HEK293 (cell line): ENCODE measurements around the gene FOXO1.

Experiments
- CTCF ChIA-PET: fragments of 350-600 bp; formaldehyde crosslinking; extraction: SDS; loops from one replicate; lab custom pipeline; 2021; ENCODE audit warnings: antibody characterized with exemption; lab: Yijun Ruan, JAX
- POLR2A ChIA-PET: fragments of 300-600 bp; formaldehyde crosslinking; extraction: SDS; loops from one replicate; lab custom pipeline; 2020; ENCODE audit warnings: antibody characterized with exemption, inconsistent platforms; lab: Yijun Ruan, JAX
- H3K27ac ChIP-seq: fragments of 200-500 bp; sonication (Bioruptor generic); 2 replicates; pipeline ENCODE4 v1.5.1; 2014; ENCODE audit warnings: low read depth, low read length, control low read depth, inconsistent platforms; ENCODE audit errors: extremely low read depth
- H3K36me3 ChIP-seq, 2 experiments: fragments of 200-500 bp in 1 of 2; sonication (Bioruptor generic) in 1 of 2; 1 replicate in 1 of 2; 2 replicates in 1 of 2; pipeline ENCODE4 v1.5.1; 2014 to 2017; ENCODE audit warnings: inconsistent platforms in 2 of 2, low read length in 2 of 2; ENCODE audit not compliant: control insufficient read depth in 2 of 2, insufficient read depth in 1 of 2
- H3K4me1 ChIP-seq: fragments of 200-500 bp; sonication (Bioruptor generic); 2 replicates; pipeline ENCODE4 v1.5.1; 2014; ENCODE audit warnings: mild to moderate bottlenecking, low read length, inconsistent platforms; ENCODE audit not compliant: control insufficient read depth, insufficient read depth
- H3K4me3 ChIP-seq: 2 replicates; pipeline ENCODE4 v1.5.1; 2011; ENCODE audit warnings: low read depth, mild to moderate bottlenecking, control low read depth, low read length, moderate library complexity
- H3K9me3 ChIP-seq: fragments of 200-500 bp; sonication (Bioruptor generic); 2 replicates; pipeline ENCODE4 v1.5.1; 2014; ENCODE audit warnings: low read depth, low read length, inconsistent platforms; ENCODE audit not compliant: control insufficient read depth, insufficient read depth
- HOXD13 ChIP-seq: sonication (generic); formaldehyde crosslinking; IDR thresholded peaks from 2 replicates; pipeline ENCODE4 v1.8.0; 2022; ENCODE audit warnings: missing genetic modification reagents, borderline replicate concordance
- IKZF3 ChIP-seq: fragments of 450-650 bp; IDR thresholded peaks from 2 replicates; pipeline ENCODE4 v1.5.0; 2018; ENCODE audit warnings: missing biosample characterization, mild to moderate bottlenecking, missing genetic modification characterization, moderate library complexity
- KLF7 ChIP-seq: fragments of 450-650 bp; formaldehyde crosslinking; IDR thresholded peaks from 2 replicates; pipeline ENCODE4 v1.5.1; 2016; ENCODE audit warnings: missing biosample characterization, missing genetic modification characterization, borderline replicate concordance
- MEIS1 ChIP-seq: sonication (generic); formaldehyde crosslinking; IDR thresholded peaks from 2 replicates; pipeline ENCODE4 v1.8.1; 2022; ENCODE audit warnings: missing genetic modification reagents, mild to moderate bottlenecking, borderline replicate concordance
- PBX3 ChIP-seq: sonication (generic); formaldehyde crosslinking; IDR thresholded peaks from 2 replicates; pipeline ENCODE4 v1.8.1; 2022; ENCODE audit warnings: mild to moderate bottlenecking, moderate library complexity, missing genetic modification reagents
- SETDB1 ChIP-seq: IDR thresholded peaks from one replicate; pipeline ENCODE4 v1.6.1; 2017; ENCODE audit warnings: mild to moderate bottlenecking, low read length, moderate library complexity, mixed read lengths; ENCODE audit not compliant: insufficient read length
- ZNF157 ChIP-seq: fragments of 450-650 bp; formaldehyde crosslinking; IDR thresholded peaks from 2 replicates; pipeline ENCODE4 v1.5.1; 2016; ENCODE audit warnings: missing biosample characterization, missing genetic modification characterization
- ZNF292 ChIP-seq: fragments of 450-650 bp; formaldehyde crosslinking; IDR thresholded peaks from 2 replicates; pipeline ENCODE4 v1.5.1; 2016; ENCODE audit warnings: low read depth, missing biosample characterization, missing genetic modification characterization, borderline replicate concordance
- ZNF324 ChIP-seq: fragments of 450-650 bp; formaldehyde crosslinking; IDR thresholded peaks from 2 replicates; pipeline ENCODE4 v1.5.1; 2016; ENCODE audit warnings: missing biosample characterization, missing genetic modification characterization
- ZNF426 ChIP-seq: fragments of 450-650 bp; formaldehyde crosslinking; IDR thresholded peaks from 2 replicates; pipeline ENCODE4 v1.5.1; 2017; ENCODE audit warnings: missing biosample characterization, missing genetic modification characterization, mild to moderate bottlenecking, inconsistent platforms, moderate library complexity
- ZNF529 ChIP-seq: fragments of 450-650 bp; formaldehyde crosslinking; IDR thresholded peaks from 2 replicates; pipeline ENCODE4 v1.5.1; 2017; ENCODE audit warnings: missing genetic modification characterization, missing biosample characterization; ENCODE audit not compliant: insufficient replicate concordance
- ZNF76 ChIP-seq: fragments of 450-650 bp; formaldehyde crosslinking; IDR thresholded peaks from 2 replicates; pipeline ENCODE4; 2016; ENCODE audit warnings: low read depth, missing biosample characterization, missing genetic modification characterization, borderline replicate concordance
- TF ChIP-seq, protein P1 (sequence below): fragments of 450-650 bp; formaldehyde crosslinking; IDR thresholded peaks from 2 replicates; pipeline ENCODE4 v1.5.1; 2017; ENCODE audit warnings: missing biosample characterization, missing genetic modification characterization
- TF ChIP-seq, protein P2 (sequence below): fragments of 450-650 bp; formaldehyde crosslinking; IDR thresholded peaks from 2 replicates; pipeline ENCODE4 v1.5.1; 2016; ENCODE audit warnings: missing biosample characterization, missing genetic modification characterization, low read depth
- TF ChIP-seq, protein P3 (sequence below): fragments of 450-650 bp; formaldehyde crosslinking; IDR thresholded peaks from 2 replicates; pipeline ENCODE4 v1.5.1; 2017; ENCODE audit warnings: missing biosample characterization, mild to moderate bottlenecking, missing genetic modification characterization, moderate library complexity

FOXO1 gene

GRCh38 chr13:40522282-40522681 lies 144.2 kb downstream of the FOXO1 start (continued):
- TF ChIP-seq, protein P1, sequence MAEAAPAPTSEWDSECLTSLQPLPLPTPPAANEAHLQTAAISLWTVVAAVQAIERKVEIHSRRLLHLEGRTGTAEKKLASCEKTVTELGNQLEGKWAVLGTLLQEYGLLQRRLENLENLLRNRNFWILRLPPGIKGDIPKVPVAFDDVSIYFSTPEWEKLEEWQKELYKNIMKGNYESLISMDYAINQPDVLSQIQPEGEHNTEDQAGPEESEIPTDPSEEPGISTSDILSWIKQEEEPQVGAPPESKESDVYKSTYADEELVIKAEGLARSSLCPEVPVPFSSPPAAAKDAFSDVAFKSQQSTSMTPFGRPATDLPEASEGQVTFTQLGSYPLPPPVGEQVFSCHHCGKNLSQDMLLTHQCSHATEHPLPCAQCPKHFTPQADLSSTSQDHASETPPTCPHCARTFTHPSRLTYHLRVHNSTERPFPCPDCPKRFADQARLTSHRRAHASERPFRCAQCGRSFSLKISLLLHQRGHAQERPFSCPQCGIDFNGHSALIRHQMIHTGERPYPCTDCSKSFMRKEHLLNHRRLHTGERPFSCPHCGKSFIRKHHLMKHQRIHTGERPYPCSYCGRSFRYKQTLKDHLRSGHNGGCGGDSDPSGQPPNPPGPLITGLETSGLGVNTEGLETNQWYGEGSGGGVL, result no peak
- TF ChIP-seq KLF7 (tag by site-specific recombination) (no peak), ZNF157 (no peak), PBX3 (CRISPR knock-in tag) (no peak), ZNF529 (tag by site-specific recombination) (no peak)
- TF ChIP-seq, protein P2, sequence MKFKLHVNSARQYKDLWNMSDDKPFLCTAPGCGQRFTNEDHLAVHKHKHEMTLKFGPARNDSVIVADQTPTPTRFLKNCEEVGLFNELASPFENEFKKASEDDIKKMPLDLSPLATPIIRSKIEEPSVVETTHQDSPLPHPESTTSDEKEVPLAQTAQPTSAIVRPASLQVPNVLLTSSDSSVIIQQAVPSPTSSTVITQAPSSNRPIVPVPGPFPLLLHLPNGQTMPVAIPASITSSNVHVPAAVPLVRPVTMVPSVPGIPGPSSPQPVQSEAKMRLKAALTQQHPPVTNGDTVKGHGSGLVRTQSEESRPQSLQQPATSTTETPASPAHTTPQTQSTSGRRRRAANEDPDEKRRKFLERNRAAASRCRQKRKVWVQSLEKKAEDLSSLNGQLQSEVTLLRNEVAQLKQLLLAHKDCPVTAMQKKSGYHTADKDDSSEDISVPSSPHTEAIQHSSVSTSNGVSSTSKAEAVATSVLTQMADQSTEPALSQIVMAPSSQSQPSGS (tag by site-specific recombination), result no peak
- TF ChIP-seq, all 188 proteins: peak for 0

DNA sequence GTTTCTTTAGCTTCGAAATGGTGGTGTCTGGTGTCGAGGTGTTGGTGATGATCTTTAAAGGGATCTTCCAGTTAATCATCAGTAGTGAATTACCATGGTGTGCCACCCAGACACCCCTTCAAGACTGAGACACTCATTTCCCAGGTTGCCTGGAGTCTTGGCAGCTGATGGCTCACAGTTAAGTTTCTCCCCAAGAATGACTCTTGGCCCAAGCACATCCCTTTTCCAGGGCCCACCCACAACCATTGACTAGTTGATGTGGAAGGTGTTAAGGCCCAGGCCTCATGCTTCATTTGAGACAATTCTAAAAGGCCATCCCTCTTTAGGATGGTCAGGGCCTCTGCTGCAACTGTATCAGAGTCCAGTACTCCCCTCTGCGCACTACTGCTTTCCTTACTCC lies 145.5 kb downstream of the FOXO1 start:
- POLR2A ChIA-PET, result no interaction called here
- no peak overlapping the region for H3K27ac ChIP-seq
- H3K36me3 ChIP-seq, result no peaks in the 10 kb centered on the region
- H3K4me1 ChIP-seq, result no peaks in the 10 kb centered on the region
- no peak for TF ChIP-seq SETDB1
- TF ChIP-seq ZNF426 (tag by site-specific recombination), result no peak
- TF ChIP-seq ZNF324, result no peak
- no peak for TF ChIP-seq HOXD13
- no peak for TF ChIP-seq ZNF292 (tag by site-specific recombination)
- TF ChIP-seq ZNF76 (tag by site-specific recombination), result no peak
- TF ChIP-seq IKZF3 (tag by site-specific recombination), result no peak
- H3K4me3 ChIP-seq, result no peak overlapping the region
- H3K9me3 ChIP-seq, result no peaks in the 10 kb centered on the region
- CTCF ChIA-PET, result no interaction called here

DNA sequence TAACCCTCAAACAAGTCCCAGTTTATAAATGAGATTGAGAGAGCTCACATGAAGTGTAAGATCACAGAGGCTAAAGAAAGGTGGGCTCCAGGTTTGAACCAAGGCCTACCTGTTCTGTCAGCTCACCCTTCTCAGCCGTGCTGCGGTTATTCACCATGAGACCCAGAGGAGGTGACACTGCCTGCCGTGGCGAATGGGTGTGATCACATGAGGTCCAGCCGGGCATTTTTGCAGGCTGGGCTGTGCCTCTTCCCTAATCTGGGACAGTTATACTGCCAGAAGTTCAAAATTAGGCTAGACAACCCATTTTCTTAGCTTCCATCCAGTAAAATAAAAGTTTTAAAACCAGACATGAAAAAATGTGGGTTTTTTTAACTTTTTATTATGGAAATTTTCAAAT lies 146.8 kb downstream of the FOXO1 start:
- H3K27ac ChIP-seq, result no peak overlapping the region
- POLR2A ChIA-PET, result no interaction called here
- no peak for TF ChIP-seq MEIS1 (CRISPR knock-in tag)
- TF ChIP-seq, protein P3, sequence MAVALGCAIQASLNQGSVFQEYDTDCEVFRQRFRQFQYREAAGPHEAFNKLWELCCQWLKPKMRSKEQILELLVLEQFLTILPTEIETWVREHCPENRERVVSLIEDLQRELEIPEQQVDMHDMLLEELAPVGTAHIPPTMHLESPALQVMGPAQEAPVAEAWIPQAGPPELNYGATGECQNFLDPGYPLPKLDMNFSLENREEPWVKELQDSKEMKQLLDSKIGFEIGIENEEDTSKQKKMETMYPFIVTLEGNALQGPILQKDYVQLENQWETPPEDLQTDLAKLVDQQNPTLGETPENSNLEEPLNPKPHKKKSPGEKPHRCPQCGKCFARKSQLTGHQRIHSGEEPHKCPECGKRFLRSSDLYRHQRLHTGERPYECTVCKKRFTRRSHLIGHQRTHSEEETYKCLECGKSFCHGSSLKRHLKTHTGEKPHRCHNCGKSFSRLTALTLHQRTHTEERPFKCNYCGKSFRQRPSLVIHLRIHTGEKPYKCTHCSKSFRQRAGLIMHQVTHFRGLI (tag by site-specific recombination), result peak; percentile 98
- H3K4me3 ChIP-seq, result no peak overlapping the region
- CTCF ChIA-PET, result no interaction called here
- H3K9me3 ChIP-seq, result no peaks in the 10 kb centered on the region
- H3K4me1 ChIP-seq, result no peaks in the 10 kb centered on the region
- H3K36me3 ChIP-seq, result no peaks in the 10 kb centered on the region
